ENCODE results near the gene SLC13A1. TPM values are rescaled to one million over a fixed set of nuclear protein-coding genes. Genes with fewer than 3 reads are reported as not detected.
"Not testable (repeated sequence)": the region's sequence is repeated elsewhere in the genome, so short reads cannot be mapped to it uniquely, and the experiment has no call there.

Gene SLC13A1
- total RNA-seq, 1 donor from 2014 or later, result not detected

- Histone ChIP-seq H3K27me3 (no peaks in the 10 kb centered on the region), H3K4me3 (no peak overlapping the region), H3K4me1 (no peaks in the 10 kb centered on the region), H3K9me3 (no peaks in the 10 kb centered on the region), H3K36me3 (no peaks in the 10 kb centered on the region), H3K27ac (no peak overlapping the region)
- intact Hi-C loops (cut with DNase I), result no loop called here
- TF ChIP-seq CTCF (IDR thresholded peaks at IDR 0.05), result no peak
- no peak for DNase-seq (ENCODE audit: low spot score in 2 of 2)
These were observed 30.8 kb upstream of the SLC13A1 start for GRCh38 chr7:123230603-123231002.

- Histone ChIP-seq H3K4me1 (no peaks in the 10 kb centered on the region), H3K9me3 (no peaks in the 10 kb centered on the region), H3K27ac (no peak overlapping the region), H3K36me3 (no peaks in the 10 kb centered on the region), H3K4me3 (no peak overlapping the region), H3K27me3 (no peaks in the 10 kb centered on the region)
- TF ChIP-seq CTCF (IDR thresholded peaks at IDR 0.05), result no peak
- DNase-seq (ENCODE audit: low spot score in 2 of 2), result no peak
- intact Hi-C loops (cut with DNase I), result no loop called here
These were observed 30.4 kb upstream of the SLC13A1 start for GRCh38 chr7:123230147-123230546.

GRCh38 chr7:123229426-123229825, 29.7 kb upstream of the SLC13A1 start:
- no peak for DNase-seq (ENCODE audit: low spot score in 2 of 2)
- Histone ChIP-seq H3K4me1 (no peaks in the 10 kb centered on the region), H3K9me3 (no peaks in the 10 kb centered on the region), H3K27me3 (no peaks in the 10 kb centered on the region), H3K27ac (no peak overlapping the region), H3K4me3 (no peak overlapping the region), H3K36me3 (no peaks in the 10 kb centered on the region)
- intact Hi-C loops (cut with DNase I), result no loop called here
- TF ChIP-seq CTCF (IDR thresholded peaks at IDR 0.05), result no peak

- H3K36me3 ChIP-seq; H3K27me3 ChIP-seq; H3K27ac ChIP-seq; H3K9me3 ChIP-seq; H3K4me1 ChIP-seq; DNase-seq (ENCODE audit: low spot score in 2 of 2); intact Hi-C loops (cut with DNase I); H3K4me3 ChIP-seq: not testable (repeated sequence)
These were observed 27.9 kb upstream of the SLC13A1 start for GRCh38 chr7:123227666-123228065.

- no peak for TF ChIP-seq CTCF (IDR thresholded peaks at IDR 0.05)
- no peak for DNase-seq (ENCODE audit: low spot score in 2 of 2)
- intact Hi-C loops (cut with DNase I), result no loop called here
These were observed 20.6 kb upstream of the SLC13A1 start for GRCh38 chr7:123220396-123220795.

GRCh38 chr7:123218866-123219265, 19.1 kb upstream of the SLC13A1 start:
- no peak for DNase-seq (ENCODE audit: low spot score in 2 of 2)
- Histone ChIP-seq H3K4me3 (no peak overlapping the region), H3K27me3 (no peaks in the 10 kb centered on the region), H3K36me3 (no peaks in the 10 kb centered on the region), H3K27ac (no peak overlapping the region), H3K4me1 (no peaks in the 10 kb centered on the region), H3K9me3 (no peaks in the 10 kb centered on the region)
- TF ChIP-seq CTCF (IDR thresholded peaks at IDR 0.05), result no peak
- intact Hi-C loops (cut with DNase I), result no loop called here

More at GRCh38 chr7:123220396-123220795, 20.6 kb upstream of the SLC13A1 start:
- H3K4me3 ChIP-seq, result no peak overlapping the region
- H3K4me1 ChIP-seq, result no peaks in the 10 kb centered on the region
- H3K9me3 ChIP-seq, result no peaks in the 10 kb centered on the region
- no peaks in the 10 kb centered on the region for H3K36me3 ChIP-seq
- no peak overlapping the region for H3K27ac ChIP-seq
- H3K27me3 ChIP-seq, result no peaks in the 10 kb centered on the region
